Breast epithelium (tissue), 4 donors: Measurements from ENCODE around the gene G0S2. TPM values are rescaled to one million over a fixed set of nuclear protein-coding genes. Genes with fewer than 3 reads are reported as not detected.

Experiments
- DNase-seq, 2 donors: peaks; one replicate each; pipeline ENCODE4 v3.0.0-alpha.2; 2019; ENCODE audit warnings: low spot score in 2 of 2
- H3K27ac ChIP-seq, 2 donors: fragments of 200-600 bp; sonication (generic) in 1 of 2; one replicate each; pipeline ENCODE4 v1.5.1; 2016 to 2019; ENCODE audit warnings: mild to moderate bottlenecking in 1 of 2
- H3K27me3 ChIP-seq, 2 donors: fragments of 200-600 bp; sonication (generic) in 1 of 2; one replicate each; pipeline versions ENCODE4 v1.5.1 to v1.6.0; 2017 to 2019; ENCODE audit warnings: control low read depth in 1 of 2, mild to moderate bottlenecking in 1 of 2
- H3K36me3 ChIP-seq: fragments of 200-600 bp; one replicate; pipeline ENCODE4 v1.5.1; 2019
- H3K4me1 ChIP-seq, 2 donors: fragments of 200-600 bp; sonication (generic); one replicate each; pipeline ENCODE4 v1.5.1; 2016 to 2019; ENCODE audit warnings: control low read depth in 1 of 2
- H3K4me3 ChIP-seq, 3 donors: fragments of 200-600 bp; sonication (generic); 1 replicate in 2 of 3; 2 replicates in 1 of 3; pipeline ENCODE4 v1.5.1; 2016 to 2019; ENCODE audit warnings: mild to moderate bottlenecking in 3 of 3, moderate library complexity in 2 of 3
- H3K9me3 ChIP-seq, 2 donors: fragments of 200-600 bp; sonication (generic) in 1 of 2; one replicate each; pipeline ENCODE4 v1.5.1; 2016 to 2019; ENCODE audit warnings: control low read depth in 1 of 2
- CTCF ChIP-seq, 3 donors: fragments of 450-650 bp; IDR thresholded peaks; one replicate each; pipeline ENCODE4 v1.5.1; 2016 to 2017; ENCODE audit warnings: antibody characterized with exemption in 3 of 3, mild to moderate bottlenecking in 3 of 3, moderate library complexity in 3 of 3
- POLR2A ChIP-seq: fragments of 450-650 bp; IDR thresholded peaks from one replicate; pipeline ENCODE4 v1.6.1; 2016; ENCODE audit warnings: antibody characterized with exemption, mild to moderate bottlenecking, moderate library complexity
- POLR2AphosphoS5 ChIP-seq, 3 donors: sonication (generic); formaldehyde crosslinking; IDR thresholded peaks; one replicate each; pipeline ENCODE4 v1.6.1; 2017; ENCODE audit warnings: antibody characterized with exemption in 3 of 3
- intact Hi-C: fragments of 100-400 bp; cut with DNase I; formaldehyde crosslinking; loops from one replicate; pipeline ENCODE4 v1.15.1; 2023; ENCODE audit warnings: low total_unique reads
- total RNA-seq, 3 donors: library from RNA; depleted of rRNA; stranded (reverse); fragments of >200 nt; gene quantifications; one replicate each; pipeline ENCODE4 v1.1.0, GENCODE V29; 2016

G0S2 gene
- total RNA-seq, 3 donors from 2014 or later, result 198 to 1,307 (median 636) TPM

GRCh38 chr1:209678981-209679539, 3.8 kb downstream of the G0S2 start:
- intact Hi-C loops, result no loop called here
- H3K4me3 ChIP-seq, result no peak overlapping the region

GRCh38 chr1:209685821-209686220, 10.6 kb downstream of the G0S2 start:
- no peak overlapping the region for H3K4me3 ChIP-seq
- no peak for TF ChIP-seq POLR2AphosphoS5 (IDR thresholded peaks at IDR 0.05)
- no peak for TF ChIP-seq CTCF (IDR thresholded peaks at IDR 0.05)
- TF ChIP-seq POLR2A, result no peak
- H3K36me3 ChIP-seq, result no peaks in the 10 kb centered on the region
- no peaks in the 10 kb centered on the region for H3K9me3 ChIP-seq
- intact Hi-C loops, result no loop called here
- DNase-seq, result no peak
- H3K27me3 ChIP-seq, result no peaks in the 10 kb centered on the region
- no peak overlapping the region for H3K27ac ChIP-seq
- H3K4me1 ChIP-seq, result no peaks in the 10 kb centered on the region

More at GRCh38 chr1:209678981-209679539, 3.8 kb downstream of the G0S2 start:
- DNase-seq, result no peak
- no peaks in the 10 kb centered on the region for H3K4me1 ChIP-seq
- H3K9me3 ChIP-seq, result no peaks in the 10 kb centered on the region
- no peaks in the 10 kb centered on the region for H3K27me3 ChIP-seq
- TF ChIP-seq CTCF (IDR thresholded peaks at IDR 0.05) (no peak), POLR2A (no peak), POLR2AphosphoS5 (IDR thresholded peaks at IDR 0.05) (no peak)
- no peaks in the 10 kb centered on the region for H3K36me3 ChIP-seq
- no peak overlapping the region for H3K27ac ChIP-seq

- intact Hi-C loops, result no loop called here
- Histone ChIP-seq H3K27me3 (no peaks in the 10 kb centered on the region), H3K36me3 (no peaks in the 10 kb centered on the region), H3K9me3 (no peaks in the 10 kb centered on the region), H3K4me3 (no peak overlapping the region), H3K4me1 (no peaks in the 10 kb centered on the region), H3K27ac (no peak overlapping the region)
- no peak for TF ChIP-seq POLR2AphosphoS5 (IDR thresholded peaks at IDR 0.05)
- TF ChIP-seq CTCF (IDR thresholded peaks at IDR 0.05), result no peak
- no peak for TF ChIP-seq POLR2A
- DNase-seq, result no peak
These were observed 11.1 kb downstream of the G0S2 start for GRCh38 chr1:209686322-209686721.

- H3K4me1 ChIP-seq, result no peaks in the 10 kb centered on the region
- no peak overlapping the region for H3K4me3 ChIP-seq
- H3K9me3 ChIP-seq, result no peaks in the 10 kb centered on the region
- H3K27ac ChIP-seq, result no peak overlapping the region
- no peaks in the 10 kb centered on the region for H3K36me3 ChIP-seq
- no peaks in the 10 kb centered on the region for H3K27me3 ChIP-seq
- TF ChIP-seq CTCF (IDR thresholded peaks at IDR 0.05) (no peak), POLR2AphosphoS5 (IDR thresholded peaks at IDR 0.05) (no peak), POLR2A (no peak)
- DNase-seq, result no peak
- intact Hi-C loops, result loop anchor here (2.0 kb wide), 1 partner anchor 34 kb away; no protein-coding TSS in a partner anchor
These were observed 13.6 kb downstream of the G0S2 start for GRCh38 chr1:209688746-209689234.

- DNase-seq, result no peak
- Histone ChIP-seq H3K27ac (no peak overlapping the region), H3K36me3 (no peaks in the 10 kb centered on the region), H3K4me3 (no peak overlapping the region), H3K27me3 (no peaks in the 10 kb centered on the region), H3K4me1 (no peaks in the 10 kb centered on the region), H3K9me3 (no peaks in the 10 kb centered on the region)
- intact Hi-C loops, result loop anchor here (2.0 kb wide), 1 partner anchor 35 kb away; no protein-coding TSS in a partner anchor
- no peak for TF ChIP-seq POLR2A
- TF ChIP-seq POLR2AphosphoS5 (IDR thresholded peaks at IDR 0.05), result no peak
- no peak for TF ChIP-seq CTCF (IDR thresholded peaks at IDR 0.05)
These were observed 14.3 kb downstream of the G0S2 start for GRCh38 chr1:209689477-209689876.
